Activated T-cell treated with anti-CD3 and anti-CD28 coated beads, Interleukin-2, amount 50 U/mL, for 1 hour (primary cell): ENCODE measurements around the gene ANKS6.
A peak's percentile ranks its signal among the peaks of the same experiment; 100 is the strongest.

Experiments
- DNase-seq: peaks from one replicate; pipeline ENCODE4 v3.0.0-alpha.2; 2020

Gene ANKS6

GRCh38 chr9:98796364-98797101, at the start of gene ANKS6:
ANKS6 (minus strand) TSS chr9:98796555; CDS start chr9:98796491, 64 bp downstream.
- peak; percentile 90 for DNase-seq

GRCh38 chr9:98846081-98846480, 49.7 kb upstream of the ANKS6 start:
- DNase-seq = no peak

- no peak for DNase-seq
Measured at GRCh38 chr9:98842510-98842909, 46.2 kb upstream of the ANKS6 start.

- no peak for DNase-seq
Measured at GRCh38 chr9:98839724-98840123, 43.4 kb upstream of the ANKS6 start.

- DNase-seq = no peak
Measured at GRCh38 chr9:98838868-98839565, 42.7 kb upstream of the ANKS6 start.

GRCh38 chr9:98838155-98838867, 42.0 kb upstream of the ANKS6 start:
- no peak for DNase-seq

GRCh38 chr9:98837516-98837915, 41.2 kb upstream of the ANKS6 start:
- no peak for DNase-seq

GRCh38 chr9:98836206-98836605, 39.9 kb upstream of the ANKS6 start:
- DNase-seq = no peak

GRCh38 chr9:98834386-98834785, 38.0 kb upstream of the ANKS6 start:
- no peak for DNase-seq

- no peak for DNase-seq
Measured at GRCh38 chr9:98833090-98833956, 37.0 kb upstream of the ANKS6 start.

- no peak for DNase-seq
Measured at GRCh38 chr9:98832768-98833089, 36.4 kb upstream of the ANKS6 start.

- no peak for DNase-seq
Measured at GRCh38 chr9:98831696-98832095, 35.3 kb upstream of the ANKS6 start.

GRCh38 chr9:98830554-98830953, 34.2 kb upstream of the ANKS6 start:
- no peak for DNase-seq

- DNase-seq = no peak
Measured at GRCh38 chr9:98829766-98830165, 33.4 kb upstream of the ANKS6 start.

- no peak for DNase-seq
Measured at GRCh38 chr9:98826716-98827115, 30.4 kb upstream of the ANKS6 start.

- no peak for DNase-seq
Measured at GRCh38 chr9:98825414-98825813, 29.1 kb upstream of the ANKS6 start.

- DNase-seq = no peak
Measured at GRCh38 chr9:98823666-98824334, 27.4 kb upstream of the ANKS6 start.

GRCh38 chr9:98822661-98823060, 26.3 kb upstream of the ANKS6 start:
- DNase-seq = no peak

GRCh38 chr9:98821831-98822230, 25.5 kb upstream of the ANKS6 start:
- no peak for DNase-seq

GRCh38 chr9:98819231-98819630, 22.9 kb upstream of the ANKS6 start:
- DNase-seq = no peak

- no peak for DNase-seq
Measured at GRCh38 chr9:98818764-98819163, 22.4 kb upstream of the ANKS6 start.

GRCh38 chr9:98815391-98815951, 19.1 kb upstream of the ANKS6 start:
- no peak for DNase-seq
